HG03103 (cell line): ENCODE measurements around the gene CCDC169.

Experiments
- ATAC-seq: cut with Tn5 transposase; IDR thresholded peaks from one replicate; pipeline ENCODE4 v1.9.1; 2021; ENCODE audit warnings: low read depth; ENCODE audit not compliant: unreplicated experiment

The CCDC169 gene

DNA sequence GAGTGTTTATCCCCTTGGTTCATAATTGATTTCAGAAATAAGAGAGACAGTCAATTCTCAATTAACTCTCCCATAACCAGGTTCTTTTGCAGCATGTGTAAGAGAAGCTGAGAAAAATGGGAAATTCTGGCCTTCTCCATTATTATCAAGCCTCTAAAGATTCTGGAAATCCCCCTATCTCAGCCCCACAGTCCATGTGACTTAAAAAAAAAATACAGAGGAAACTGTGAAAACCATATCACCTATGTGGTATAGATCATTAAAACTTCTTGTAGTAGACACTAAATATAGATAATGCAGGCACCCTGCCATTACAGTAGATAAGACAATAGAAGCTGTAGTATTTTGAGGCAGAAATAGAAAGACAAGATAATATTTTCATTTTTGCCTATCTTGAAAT is 48.9 kb downstream of the CCDC169 start:
- ATAC-seq = no peak

DNA sequence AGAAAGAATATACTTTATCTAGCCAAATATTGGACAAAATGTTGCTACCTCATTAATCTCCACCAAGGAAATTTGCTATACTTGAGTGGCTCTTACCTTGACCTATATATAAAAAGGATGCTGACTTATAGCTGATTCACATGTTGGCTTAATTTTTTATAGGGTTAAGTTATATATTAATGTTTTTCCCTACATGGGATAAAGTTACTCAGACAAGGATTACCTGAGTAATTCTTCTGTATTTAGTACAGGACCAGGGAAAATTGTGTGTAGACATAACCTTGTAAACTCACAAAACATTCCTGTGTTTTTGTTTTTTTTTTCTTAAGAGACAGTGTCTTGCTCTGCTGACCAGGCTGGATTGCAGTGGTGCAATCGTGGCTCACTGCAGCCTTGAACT is 52.6 kb downstream of the CCDC169 start:
- no peak for ATAC-seq

DNA sequence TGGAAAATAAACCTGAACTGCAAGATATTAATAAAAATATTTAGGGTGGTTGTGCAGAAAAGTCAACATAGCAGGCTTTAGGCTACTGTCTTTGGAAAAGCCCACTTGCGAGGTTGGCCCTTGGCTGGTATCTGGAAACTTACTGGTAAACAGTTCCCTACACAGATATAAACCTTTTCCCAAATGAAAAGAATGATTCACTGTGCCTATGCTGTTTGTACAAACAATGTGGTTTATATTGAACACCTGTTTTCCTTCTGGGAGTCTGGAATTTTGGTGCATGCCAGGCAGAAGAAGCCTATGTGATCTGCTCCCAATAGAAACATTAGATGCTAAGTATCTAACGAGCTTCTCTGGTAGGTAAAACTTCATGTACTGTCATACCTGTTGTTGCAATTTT is 53.5 kb downstream of the CCDC169 start:
- no peak for ATAC-seq

DNA sequence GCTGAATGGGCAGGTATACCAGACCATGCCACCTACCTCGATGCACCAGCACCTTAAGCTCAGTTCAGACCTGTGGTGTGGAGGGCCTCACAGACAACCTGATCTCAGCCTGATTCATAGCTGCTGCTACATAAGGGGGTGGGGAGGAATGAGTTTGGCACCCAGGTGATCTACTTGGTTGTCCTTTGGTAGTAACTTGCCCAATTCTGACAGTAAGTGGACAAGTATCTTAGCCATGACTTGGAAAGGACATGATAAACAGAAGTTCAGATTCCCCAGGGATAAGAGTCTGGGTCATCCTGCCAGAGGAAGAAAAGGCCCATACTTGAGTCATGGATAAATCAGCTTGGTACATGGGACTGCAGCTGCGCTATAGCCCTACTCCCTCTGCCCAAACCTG is 54.9 kb downstream of the CCDC169 start:
- no peak for ATAC-seq

DNA sequence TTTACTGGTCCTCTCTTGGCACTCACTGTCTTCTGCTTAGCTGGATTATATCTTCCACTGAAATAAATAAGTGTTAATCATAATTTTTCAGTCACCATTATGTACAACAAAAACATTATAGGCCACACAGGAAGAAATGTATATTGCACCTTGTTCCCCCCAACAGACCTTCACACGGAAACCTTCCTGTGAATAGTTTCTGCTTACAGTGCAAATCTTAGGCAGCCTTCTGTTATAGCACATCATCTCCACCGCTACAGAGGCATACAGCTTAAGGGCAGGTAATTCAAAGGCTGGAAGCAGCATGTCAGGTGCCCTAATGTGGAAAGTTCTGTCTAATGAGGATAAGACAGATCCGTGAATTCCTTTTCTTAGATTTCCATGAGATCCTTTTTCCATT is 66.4 kb downstream of the CCDC169 start:
- ATAC-seq = no peak

DNA sequence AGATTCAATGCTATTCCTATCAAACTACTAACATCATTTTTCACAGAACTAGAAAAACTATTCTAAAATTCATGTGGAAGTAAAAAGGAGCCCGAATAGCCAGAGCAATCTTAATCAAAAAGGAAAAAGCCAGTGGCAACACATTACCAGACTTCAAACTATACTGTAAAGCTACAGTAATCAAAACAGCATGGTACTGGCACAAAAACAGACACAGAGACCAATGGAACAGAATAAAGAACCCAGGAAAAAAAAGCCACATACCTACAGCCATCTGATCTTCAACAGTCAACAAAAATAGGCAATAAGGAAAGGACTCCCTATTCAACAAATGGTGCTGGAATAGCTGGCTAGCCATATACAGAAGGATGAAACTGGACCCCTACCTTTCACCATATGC is 72.9 kb downstream of the CCDC169 start:
- no peak for ATAC-seq

DNA sequence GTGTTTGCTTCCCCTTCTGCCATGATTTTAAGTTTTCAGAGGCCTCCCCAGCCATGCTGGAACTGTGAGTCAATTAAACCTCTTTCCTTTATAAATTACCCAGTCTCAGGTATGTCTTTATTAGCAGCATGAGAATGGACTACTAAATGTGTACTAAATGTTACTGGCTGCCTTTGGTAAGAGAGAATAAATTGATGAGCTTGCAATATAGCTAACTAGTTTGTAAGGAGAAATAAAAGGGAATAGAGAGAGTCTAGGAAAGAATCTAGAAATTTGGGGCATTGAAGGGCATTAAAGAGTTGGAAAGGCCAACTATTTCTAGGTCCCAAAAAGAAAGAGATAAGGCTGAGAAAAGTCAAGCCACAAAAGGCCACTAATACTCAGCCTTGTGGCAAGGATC is 77.7 kb downstream of the CCDC169 start:
- no peak for ATAC-seq

DNA sequence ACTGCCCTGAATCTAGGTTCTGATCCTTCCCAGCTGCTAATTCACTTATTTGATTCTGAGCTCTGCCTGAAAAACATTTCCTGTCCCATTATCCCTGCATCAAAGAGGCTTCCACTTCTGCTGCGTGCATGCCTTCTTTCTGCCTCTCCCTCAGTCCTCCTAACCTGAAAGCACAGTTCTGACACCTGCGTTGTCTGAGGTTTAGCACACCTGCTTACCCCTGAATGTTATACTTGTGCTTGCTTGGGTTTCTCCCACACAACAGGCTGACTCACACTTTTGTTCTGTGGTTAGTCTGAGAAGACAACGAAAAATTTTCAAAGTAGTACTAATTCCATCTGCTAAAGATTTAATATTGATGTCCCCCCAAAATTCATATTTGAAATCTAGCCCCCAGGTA is 80.2 kb downstream of the CCDC169 start:
- ATAC-seq = no peak

DNA sequence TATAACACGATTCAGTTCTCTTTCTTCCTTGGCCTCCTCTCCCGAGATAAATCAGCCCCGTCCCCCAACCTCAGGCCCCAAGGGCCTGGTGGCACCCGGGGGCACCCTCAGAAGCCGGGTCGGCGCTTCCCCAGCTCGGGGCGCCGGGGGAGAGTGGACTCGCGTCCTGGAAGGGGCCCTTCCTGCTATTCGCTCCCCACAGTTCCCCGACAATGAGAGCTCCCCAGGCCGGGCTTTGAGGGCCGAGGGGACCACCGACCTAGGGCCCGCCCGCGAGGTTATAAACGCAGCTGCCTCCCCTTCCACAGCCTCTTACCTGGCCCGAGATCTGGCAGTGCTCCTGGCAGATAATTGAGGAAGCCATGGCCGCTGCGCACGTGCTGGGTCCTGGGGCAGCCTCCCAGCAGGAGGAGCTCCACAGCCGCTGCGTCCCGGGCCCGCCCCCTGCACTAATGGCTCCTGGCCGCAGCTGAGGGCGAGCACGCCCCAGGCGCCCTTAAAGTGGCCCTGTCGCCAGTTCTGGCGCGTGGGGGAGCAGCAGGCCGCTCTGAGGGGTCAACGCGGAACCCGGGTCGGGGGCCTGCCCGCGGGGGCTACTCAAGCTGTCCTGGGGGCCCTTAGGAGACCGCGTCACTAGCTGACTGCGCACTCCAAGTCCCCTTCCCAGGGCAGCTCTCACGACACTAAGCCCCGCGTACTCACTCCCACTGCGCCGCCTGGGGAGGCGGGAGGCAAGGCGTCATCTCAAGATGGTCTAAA is 83.3 kb downstream of the CCDC169 start, which contains the start of gene SOHLH2:
Gene SOHLH2, minus strand, starts transcription at position 394 of the 759 bp plus-strand sequence. Its CDS starts 30 bp downstream, at position 364.
- ATAC-seq = no peak

DNA sequence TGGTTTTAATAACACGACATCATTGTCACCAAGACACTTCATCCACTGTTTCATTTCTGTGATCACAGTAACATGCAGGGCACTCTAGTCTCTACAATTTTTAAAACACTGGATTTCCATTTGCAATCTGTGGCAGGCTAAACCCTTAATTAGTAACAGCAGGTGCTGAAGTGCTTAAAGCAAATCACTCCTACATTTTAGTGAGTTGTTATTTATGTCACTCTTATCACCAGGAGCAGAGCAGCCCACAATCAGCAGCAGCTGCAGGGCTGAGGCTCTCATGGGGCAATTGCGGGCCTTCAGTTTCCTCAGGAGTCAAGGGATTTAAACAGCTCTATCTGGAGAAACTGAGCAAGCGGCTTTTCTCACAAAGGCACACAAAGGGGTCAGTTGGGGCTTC is 84.8 kb downstream of the CCDC169 start:
- ATAC-seq = no peak

DNA sequence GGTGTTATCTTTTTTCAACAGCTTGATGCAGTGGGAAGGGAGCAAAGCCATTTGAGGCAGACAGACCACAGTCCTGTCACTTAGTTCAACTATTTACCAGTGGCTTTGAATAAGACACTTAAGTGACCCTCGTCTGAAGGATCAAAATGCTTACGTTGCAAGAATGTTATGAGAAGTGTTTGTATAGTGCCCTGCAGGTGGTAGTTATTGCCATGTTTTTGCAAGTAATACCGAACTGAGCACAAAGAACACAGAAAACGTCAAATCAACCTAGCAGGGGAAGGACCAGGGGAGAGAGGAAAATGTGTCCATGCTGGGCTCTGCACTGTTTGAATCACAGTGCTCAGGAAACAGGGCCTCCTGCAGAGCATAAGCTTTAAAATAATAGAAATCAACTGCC is 86.0 kb downstream of the CCDC169 start:
- no peak for ATAC-seq

DNA sequence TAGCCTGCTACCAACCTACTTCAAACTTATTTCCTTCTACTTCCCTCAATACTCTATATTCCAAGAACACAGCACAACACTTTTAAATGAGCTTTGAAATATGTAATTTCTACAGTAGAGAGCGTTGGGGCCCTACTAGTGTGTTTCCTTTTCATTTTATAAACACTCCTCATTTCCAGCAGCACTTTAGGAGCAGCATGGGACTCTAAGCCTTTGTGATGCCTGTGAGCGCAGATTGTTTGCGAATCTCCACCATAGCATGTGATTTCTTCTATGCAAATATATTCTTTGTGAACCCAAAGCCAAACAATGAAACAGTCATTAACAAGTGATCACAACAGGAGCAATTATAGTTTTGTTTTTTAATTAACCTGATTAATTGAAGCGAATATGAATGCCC is 86.9 kb downstream of the CCDC169 start:
- no peak for ATAC-seq

DNA sequence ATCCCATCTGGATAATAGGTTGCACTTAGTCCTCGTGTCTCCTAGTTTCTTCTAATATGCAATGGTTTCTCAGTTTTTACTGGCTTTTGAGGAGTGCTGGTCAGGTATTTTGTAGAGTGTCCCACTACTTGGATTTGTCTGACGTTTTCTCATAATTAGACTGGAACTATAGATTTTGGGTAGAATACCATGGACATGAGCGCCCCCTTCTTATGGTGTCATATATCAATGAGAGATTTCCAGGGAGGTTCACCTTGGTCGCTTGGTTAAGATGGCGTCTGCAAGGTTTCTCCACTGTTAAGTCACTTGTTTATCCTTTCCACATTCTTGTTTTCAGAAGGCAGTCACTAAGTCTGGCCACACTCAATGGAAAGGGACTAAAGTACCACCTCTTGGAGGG is 89.9 kb downstream of the CCDC169 start:
- no peak for ATAC-seq

DNA sequence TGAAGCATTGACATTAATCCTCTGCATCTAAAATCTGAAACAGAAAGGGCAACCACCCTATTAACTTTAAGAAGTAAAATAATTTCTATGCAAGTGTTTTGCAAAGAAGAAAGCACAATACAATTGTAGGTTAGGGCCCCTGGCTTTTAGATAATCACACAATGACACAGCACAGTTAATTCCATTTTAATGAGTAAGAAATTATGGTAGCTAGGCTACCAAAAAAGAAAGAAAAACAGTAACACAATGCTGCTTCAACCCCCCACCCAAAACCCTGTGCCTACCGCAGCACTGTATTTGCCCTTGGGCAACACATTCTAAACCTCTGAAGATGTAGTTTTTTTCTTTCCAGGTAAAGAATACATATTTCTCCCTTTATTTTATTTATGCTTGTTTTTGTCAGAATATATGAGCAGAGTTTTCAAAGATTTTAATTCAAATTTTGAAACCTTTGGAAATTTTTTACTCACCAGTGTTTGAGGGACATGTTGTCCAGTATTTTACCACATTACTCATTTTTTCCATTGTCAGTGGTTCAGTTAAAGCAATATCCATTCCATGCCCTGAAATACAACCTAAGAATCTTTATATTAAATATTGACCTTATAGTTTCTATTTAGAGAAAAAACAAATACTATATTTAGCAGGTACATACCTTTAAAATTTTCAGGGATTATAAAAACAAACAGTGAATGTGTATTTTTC is 104.3 kb downstream of the CCDC169 start:
- no peak for ATAC-seq

DNA sequence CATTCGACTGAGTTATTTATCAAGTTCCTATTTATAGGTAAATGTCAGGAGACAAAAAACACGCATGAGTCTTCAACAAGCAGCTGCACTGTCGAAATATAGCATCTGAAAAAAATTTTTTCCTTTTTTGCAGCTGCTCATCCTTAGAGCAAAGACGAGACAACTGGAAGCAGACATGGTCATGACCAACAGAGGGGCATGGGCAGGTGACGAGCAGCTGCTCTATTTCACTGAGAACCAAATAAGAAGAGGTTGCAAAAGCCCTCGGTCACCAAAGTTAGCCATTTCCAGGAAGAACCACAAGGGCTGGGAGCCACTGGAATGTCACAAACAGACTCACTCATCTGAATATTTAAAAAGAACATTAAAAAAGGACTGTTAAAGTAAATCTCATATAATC is 105.4 kb downstream of the CCDC169 start:
- ATAC-seq = no peak

DNA sequence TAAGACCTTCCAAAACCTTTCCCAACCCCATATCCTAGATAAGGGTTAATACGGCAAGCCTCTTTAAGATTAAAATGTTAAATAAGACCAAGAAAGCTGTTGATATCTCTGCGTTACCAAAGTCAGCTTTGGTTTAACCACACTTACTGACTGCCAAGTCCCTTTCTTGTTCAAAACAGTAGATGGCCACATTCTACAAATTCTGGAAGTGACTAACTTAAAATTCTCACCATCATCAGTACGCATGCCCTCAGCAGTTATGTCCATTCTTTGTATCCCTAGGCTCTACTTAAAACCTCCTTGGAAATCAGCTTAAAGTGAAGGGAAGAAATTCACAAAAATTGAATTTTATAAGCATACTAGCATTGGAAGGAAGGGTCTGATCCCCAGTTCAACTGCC is 106.8 kb downstream of the CCDC169 start:
- no peak for ATAC-seq

DNA sequence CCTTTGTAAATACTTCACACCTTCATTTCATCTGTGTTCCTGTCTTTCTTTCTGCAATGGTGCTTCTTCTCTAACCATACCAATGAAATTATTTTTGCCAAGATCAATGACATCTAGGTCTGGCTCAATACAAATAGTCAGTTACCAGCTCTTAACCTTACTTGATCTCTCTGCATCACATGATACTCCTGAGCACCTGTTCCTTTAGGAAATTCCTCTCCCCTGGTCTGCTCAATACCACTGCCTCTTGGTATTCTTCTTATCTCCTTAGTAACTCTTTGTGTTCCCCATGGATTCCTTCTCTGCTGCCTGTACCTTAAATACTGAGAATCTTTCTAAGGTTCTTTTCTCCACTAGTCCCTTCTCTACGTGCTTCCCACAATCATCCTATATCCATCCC is 109.2 kb downstream of the CCDC169 start:
- ATAC-seq = no peak

DNA sequence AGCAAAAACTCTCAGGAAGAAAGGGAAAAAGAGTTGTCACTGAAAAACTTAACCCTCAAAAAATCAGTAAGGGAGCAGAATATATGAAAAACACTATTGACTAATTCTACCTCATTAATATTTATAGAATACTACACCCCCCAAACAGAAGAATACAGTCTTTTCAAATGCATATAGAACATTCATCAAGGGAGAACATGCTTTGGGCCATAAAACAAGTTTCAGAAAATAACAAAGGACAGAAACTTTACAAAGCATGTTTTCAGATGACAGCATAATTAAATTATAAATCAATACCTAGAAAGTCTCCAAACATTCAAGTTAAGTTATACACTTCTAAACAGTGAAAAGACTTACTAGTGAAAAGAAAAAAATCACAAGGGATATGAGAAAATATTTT is 113.7 kb downstream of the CCDC169 start:
- no peak for ATAC-seq
